ENCODE measurements around the gene METRNL.

The METRNL gene

DNA sequence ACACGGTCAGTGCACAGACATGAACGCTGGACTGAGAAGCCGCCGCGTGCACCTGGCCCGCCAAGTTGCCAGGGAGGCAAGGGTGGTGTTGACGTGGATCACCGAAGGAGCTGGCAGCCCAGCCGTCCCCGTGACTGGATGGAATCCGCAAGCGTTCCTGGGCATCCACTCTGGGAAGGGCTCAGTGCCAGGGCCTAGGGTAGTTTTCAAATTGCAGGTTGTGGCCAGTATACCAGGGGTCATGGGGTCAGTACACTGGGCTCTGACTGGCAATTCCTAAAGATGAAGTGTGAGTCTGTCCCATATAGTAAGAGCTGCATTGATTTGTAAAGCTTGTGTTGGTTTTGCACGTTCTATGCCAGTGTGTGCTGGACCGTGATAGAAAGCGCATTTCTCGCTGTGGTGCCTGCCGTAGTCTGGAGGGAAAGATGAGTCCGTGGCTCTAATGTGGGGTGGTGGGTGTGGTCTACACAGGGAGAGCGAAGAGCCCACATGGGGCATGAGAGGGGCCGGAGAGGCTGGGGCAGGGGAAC, 21.1 kb upstream of the METRNL start:
- TF ChIP-seq ZFX (IDR thresholded peaks at IDR 0.05; ENCODE audit: borderline replicate concordance) (no peak), CTCF (IDR thresholded peaks at IDR 0.05) (no peak)
- H3K27ac ChIP-seq, result no peak overlapping the region

DNA sequence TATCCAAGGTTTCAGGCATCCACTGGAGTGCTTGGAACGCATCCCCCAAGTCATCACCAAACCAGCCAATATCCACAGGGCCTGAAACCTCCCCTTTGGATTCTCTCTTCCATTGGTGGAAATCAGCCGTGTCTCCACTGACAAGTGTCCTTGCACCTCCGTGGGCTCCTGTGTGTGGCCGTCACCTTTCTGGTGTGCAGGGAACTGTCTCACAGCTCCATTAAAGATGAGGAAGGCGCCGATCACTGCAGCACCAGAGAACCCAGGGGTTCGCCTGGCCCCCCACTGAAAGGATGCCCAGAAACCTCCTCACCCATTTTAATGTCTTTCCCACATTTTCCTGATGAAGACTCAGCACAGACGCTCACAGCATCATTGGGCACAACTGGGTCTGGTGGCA, 17.8 kb upstream of the METRNL start:
- TF ChIP-seq ZFX (IDR thresholded peaks at IDR 0.05; ENCODE audit: borderline replicate concordance), result no peak
- TF ChIP-seq CTCF (IDR thresholded peaks at IDR 0.05), result no peak
- H3K27ac ChIP-seq, result no peak overlapping the region

- no peak for TF ChIP-seq ZFX (IDR thresholded peaks at IDR 0.05; ENCODE audit: borderline replicate concordance)
- TF ChIP-seq CTCF (IDR thresholded peaks at IDR 0.05), result no peak
- no peak overlapping the region for H3K27ac ChIP-seq
Measured at GRCh38 chr17:83062011-83062817, 17.2 kb upstream of the METRNL start.

DNA sequence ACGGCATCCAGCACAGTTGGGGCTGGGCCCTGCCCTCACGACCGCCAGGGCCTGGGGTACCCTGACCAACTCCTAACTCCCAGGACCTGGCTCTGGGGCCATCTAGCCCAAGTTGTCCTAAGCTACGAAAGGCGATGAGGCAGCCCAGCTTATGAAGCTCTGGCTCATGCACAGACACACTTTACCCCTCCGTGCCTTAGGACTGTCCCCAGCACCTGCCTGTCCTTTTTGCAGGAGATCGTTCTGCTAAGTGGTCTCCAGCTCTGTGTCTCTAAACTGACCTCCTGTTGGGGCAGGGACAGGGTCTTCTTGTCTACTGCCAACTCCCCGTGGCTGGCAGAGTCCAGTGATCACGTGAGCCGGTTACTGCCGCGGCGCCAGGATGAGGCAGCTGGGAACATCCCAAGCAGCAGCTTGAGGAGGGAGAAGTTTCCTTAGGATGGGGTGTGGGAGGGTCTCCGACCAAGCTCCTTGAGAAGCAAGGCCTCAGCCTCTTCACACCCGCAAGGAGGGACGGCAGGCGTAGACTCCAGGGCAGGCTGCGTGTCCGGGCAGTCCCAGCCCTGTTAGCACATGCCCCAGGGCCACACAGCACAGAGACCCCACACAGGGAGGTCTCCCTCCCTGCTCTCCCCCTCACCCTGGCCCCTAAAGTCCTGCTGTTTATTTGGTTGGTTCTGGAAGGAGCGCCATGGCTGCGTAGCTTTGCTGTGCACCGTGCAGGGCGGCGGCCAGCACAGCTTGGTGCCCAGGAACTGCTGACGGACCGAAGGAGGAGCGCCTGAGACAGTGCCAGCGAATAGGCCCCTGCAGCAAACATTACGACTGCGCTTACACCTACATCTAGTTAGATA, 16.4 kb upstream of the METRNL start:
- TF ChIP-seq ZFX (IDR thresholded peaks at IDR 0.05; ENCODE audit: borderline replicate concordance) (no peak), CTCF (IDR thresholded peaks at IDR 0.05) (no peak)

GRCh38 chr17:83064021-83064731, 15.2 kb upstream of the METRNL start:
- peak overlapping the region; percentile 30; the same call in 1 of the 2 replicates for H3K27ac ChIP-seq
- TF ChIP-seq ZFX (IDR thresholded peaks at IDR 0.05; ENCODE audit: borderline replicate concordance), result no peak
- TF ChIP-seq CTCF (IDR thresholded peaks at IDR 0.05), result no peak

More for the DNA sequence above, 16.4 kb upstream of the METRNL start:
- H3K27ac ChIP-seq, result peak overlapping the region; percentile 15; the same call in 1 of the 2 replicates

DNA sequence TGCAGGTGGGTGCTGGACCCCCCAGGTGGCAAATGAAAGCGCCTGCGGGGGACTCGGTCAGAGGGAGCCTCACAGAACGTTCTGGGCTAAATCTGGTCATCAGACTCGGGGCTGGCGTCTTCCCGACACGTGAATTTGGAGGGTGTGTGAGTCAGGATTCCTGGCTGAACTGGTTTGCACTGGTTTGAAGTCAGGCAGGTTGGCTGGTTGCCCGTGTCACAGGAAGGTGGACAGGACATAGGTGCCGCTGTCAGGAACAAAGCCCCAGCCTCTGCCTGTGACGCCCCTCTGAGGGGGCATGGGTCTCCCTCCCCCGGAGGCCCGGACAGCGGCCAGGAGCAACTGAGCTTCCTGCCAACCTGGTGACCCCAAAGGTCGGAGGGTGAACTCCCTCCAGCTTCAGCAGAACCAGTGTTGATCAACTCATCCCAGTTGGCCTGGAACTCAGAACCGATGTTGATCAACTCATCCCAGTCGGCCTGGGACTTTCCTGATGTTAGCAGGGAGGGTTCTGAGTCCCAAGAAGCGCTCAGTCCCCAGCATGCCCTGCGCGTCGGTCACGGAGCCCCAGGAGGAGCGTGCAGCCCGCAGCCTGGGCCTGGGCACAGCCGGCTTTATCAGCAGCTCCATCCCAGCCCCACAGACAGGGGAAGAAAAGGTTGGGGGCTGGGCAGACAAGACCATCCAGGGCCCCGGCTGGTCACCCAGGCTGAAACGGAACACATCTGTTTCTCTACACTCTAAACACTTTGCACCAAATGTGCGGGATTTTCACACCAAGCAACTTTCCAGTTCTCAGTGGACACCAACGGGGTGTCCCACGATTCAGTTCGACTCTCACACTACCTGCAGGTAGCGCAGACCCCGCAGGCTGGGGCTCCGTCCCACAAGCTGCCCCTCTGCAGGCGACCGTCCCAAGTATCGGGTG, 14.4 kb upstream of the METRNL start:
- TF ChIP-seq CTCF (IDR thresholded peaks at IDR 0.05) (no peak), ZFX (IDR thresholded peaks at IDR 0.05; ENCODE audit: borderline replicate concordance) (no peak)
- H3K27ac ChIP-seq, result peak overlapping the region; percentile 30; the same call in 1 of the 2 replicates

All from 22Rv1 (cell line).